GM21786 (cell line): ENCODE measurements around the gene LMBR1L.
"Not testable (repeated sequence)": the region's sequence is repeated elsewhere in the genome, so short reads cannot be mapped to it uniquely, and the experiment has no call there.

Experiments used
- ATAC-seq: cut with Tn5 transposase; IDR thresholded peaks from one replicate; pipeline ENCODE4 v1.9.1; 2021; ENCODE audit not compliant: unreplicated experiment

Gene LMBR1L

DNA sequence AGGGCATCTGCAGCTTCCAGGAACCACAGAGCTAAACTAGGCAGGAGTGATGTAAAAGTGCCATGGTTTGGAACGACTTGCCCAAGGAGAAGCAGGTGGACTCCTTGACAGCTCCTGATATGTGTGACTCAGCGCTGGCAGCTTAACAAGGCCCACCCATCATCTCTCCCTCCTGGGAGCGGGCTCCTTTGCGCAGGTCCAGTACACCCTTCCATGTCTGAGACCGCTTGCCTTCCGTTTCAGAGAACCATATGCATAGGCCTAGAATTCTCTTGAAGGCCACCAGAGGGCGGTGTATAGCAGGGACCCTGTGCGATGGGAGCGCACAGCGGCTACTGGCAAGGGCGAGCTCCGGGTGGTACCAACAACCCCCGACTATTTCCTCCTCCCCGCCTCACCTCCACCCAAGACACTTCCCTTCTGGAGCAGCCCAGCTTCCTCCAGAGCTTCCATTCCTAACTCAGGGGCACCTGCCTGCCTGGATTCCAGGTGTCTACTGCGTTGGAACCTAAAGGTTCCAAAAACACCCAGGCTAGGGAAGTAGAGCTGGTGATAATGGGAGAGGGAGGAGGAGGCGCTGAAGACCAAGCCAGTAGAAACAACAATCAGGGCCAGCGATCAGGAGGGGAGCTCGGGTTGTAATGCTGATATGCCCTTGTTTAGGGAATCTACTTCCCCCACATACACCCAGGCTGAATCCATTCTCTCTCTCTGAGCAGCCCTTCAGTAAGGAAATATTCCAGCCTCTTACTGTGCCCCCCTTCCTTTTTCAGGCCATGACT lies 22.3 kb downstream of the LMBR1L start:
- ATAC-seq, result peak; percentile 83

DNA sequence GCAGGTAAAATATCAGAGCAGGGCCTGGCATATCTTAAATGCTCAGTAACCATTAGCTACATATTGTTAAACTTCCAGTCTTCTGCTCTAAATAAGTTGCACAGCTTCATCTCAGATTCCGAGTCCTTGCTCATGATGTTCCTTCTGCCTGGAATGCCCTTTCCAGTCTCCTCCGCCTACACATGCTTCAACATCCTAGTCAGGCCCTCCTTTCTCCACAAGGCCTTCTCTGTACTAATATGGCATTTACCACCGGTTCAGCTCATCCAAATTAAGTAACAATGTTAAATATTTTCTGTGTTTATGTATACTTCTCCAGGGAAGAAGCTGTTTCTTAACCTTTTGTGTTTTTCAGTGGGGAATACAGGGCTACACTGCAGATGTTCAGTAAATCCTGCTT lies 24.5 kb downstream of the LMBR1L start:
- no peak for ATAC-seq

DNA sequence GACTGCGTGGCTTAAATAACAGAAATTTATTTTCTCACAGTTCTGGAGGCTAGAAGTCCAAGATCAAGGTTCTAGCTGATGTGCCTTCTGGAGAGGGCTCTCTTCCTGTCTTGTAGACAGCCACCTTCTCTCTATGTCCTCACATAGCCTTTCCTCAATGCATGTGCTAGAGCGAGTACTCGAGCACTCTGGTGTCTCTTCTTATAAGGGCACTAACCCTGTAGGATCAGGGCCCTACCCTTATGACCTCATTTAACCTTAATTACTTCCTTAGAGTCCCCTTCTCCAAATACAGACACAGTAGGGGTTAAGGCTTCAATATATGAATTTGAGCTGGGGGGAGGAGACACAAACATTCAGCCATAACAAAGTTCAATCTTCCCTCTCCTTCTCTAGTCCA lies 26.2 kb downstream of the LMBR1L start:
- ATAC-seq, result no peak

DNA sequence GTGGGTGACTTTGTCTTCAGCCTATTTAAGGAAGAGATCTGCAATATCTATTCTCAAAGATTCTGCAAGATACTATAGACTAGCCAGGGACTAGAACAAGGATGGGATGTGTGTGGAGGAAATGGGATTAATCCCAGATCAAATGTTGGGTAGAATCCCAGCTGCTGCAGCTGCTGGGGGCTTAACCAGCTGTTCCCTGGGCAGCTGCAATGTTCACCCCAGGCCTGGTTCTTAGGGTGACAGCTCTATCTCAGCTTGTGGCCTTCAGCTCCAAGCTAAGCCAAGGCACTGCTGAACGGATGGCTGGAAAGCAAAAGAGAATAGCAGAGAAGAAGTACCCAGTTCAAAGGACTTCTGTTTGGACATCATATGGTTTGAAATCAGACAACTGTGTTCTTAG lies 30.9 kb downstream of the LMBR1L start:
- no peak for ATAC-seq

DNA sequence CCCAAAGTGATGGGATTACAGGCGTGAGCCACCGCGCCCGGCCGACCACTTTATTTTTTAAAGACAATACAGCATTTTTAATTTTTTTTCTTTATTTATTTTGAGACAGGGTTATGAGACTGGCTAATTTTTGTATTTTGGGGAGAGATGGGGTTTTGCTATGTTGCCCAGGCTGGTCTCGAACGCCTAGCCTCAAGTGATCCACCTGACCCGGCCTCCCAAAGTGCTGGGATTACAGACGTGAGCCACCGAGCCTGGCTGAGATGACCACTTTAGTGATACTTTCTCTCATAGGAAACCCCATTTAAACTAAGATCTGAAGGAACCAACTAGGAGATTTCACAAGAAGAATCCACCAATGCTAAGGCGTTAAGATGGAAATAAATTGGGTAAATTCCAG lies 39.7 kb downstream of the LMBR1L start:
- no peak for ATAC-seq

DNA sequence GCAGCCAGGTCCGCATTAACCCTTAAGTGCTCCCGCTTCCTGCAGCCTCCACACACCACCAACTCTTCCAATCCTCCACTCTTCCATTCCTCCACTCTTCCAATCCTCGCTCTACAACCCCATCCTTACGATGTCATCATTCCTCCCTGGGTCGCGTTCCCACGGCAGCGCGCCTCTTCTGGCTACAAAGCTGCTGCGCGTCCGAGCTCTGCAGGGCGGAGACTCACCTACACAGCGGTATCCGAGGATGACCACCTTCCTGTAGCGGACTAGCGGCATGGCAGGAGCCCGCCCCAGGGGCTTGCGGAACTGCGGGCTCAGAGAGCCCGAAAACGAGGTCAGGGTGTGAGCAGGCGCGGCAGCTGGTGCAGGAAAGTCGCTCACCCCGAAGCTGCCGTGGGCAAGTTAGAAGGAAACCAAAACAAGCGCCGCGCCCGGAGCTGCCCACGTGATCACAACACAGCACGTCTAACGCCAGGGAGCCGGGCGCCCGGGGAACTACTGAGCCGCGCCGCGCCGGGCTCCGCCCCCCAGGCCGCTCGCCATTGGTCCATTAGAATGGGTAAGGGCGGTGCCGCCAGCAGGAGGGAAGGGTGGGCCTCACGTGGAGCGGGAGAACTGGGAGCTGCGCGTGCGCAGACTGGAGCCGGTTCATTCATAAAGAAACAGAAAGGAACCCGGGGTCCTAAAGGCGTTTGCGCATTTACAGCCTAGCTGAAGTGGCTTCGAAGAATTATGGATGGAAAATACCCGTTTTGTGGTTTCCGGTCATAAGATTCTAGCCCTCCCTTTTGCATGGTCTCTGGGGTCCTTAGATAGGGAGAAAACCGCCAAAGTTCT lies 40.9 kb downstream of the LMBR1L start, which contains the start of gene RHEBL1:
TSS of gene RHEBL1 (minus strand) at position 473 of the 840 bp plus-strand sequence. CDS start at position 279, 194 bp downstream.
- ATAC-seq, result peak; percentile 97

DNA sequence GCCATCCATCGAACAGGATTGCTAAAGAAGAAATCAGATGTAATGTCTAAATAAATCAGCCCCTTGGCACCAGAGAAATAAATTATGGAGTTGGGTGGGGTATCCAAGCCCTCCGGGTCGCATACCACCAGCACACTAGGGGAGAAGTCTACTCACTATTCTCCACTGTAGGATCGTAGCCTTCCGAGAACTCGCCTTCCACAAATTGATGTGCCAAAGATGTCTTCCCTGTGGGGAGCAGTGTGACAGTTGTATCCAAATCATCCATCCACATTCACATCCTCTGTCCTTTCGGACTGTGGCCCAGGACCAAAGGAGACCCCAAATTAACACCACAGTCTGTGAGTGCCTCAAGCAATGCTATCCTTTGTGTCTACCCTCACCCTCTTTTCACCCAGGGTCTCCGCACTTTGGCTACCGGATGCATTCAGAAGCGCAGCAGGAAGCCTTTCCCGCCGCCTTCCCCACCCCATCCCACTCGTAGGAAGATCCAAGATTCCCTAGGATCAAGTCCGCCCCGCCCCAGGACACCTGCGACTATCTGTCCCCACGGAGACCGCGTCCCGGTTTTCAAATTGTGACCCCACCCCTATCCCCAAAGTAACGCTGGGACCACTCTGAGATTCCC lies 41.7 kb downstream of the LMBR1L start:
- no peak for ATAC-seq

DNA sequence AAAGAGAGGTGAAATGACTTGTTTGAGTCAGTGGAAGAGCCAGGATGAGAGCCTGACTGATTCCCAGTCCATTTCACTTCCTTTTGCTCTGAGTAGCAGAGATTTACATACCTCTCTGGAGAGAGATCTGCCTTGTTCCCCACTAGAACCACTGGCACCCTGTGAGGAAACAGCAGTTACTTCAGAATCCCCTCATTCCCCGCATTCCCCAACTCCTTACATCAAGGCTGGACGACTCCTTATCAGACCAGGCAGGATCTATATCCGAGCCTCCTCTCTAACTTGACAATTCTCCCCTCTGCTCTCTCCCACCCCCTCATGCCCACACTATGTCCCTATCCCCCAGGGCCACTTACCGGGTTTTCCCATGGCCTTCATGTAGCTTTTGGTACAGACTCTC lies 44.5 kb downstream of the LMBR1L start:
- no peak for ATAC-seq

DNA sequence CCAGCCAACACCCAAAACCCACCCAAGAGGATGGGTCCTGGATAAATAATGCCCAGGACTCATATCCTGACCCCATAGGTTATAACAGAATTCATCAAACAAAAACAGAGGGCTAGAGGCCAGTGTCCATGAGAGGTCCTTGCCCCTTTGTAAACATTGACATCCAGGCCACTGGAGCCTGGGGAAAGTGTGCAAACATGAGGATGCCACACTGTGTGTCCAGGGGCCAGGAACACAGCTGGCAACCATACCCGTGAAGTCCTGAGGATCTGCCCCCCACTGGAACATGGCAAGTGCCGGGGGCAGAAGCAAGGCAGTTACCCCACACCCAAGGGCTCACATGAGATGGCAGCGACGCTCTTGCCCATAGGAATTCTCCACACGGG lies 45.9 kb downstream of the LMBR1L start:
- ATAC-seq, result no peak

DNA sequence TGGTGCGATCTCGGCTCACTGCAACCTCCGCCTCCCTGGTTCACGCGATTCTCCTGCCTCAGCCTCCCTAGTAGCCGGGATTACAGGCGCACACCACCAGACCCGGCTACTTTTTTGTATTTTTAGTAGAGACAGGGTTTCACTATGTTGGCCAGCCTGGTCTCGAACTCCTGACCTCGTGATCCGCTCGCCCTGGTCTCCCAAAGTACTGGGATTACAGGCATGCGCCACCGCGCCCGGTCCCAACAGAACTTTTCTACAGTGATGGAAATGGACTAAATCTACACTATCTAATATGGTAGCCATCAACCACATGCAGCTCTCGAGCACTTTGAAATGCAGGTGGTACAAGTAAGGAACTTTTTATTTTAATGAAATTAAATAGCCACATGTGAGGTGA lies 48.7 kb downstream of the LMBR1L start:
- not testable (repeated sequence) for ATAC-seq

DNA sequence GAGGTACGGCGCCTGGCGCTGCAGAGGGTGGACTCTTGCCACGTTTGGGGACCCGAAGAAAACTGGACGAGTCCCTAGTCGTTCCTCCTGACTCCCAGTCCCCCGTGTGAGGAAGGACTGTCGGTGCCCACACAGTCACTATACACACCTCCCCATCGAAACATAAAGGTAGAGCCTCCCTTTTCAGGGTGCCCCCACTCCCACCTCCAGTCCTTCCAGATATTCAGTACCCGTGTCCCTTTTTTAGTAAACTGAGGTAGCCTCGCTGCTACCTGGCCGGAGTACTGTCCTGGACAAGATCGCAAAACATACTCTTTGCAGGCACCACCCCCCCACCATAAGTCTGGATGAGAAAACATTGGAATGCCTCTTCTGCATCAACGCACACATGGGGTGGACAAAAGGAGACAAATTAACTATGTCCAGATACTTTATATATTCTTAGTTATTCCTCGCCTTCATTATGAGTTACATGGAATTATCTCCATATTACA lies 49.4 kb downstream of the LMBR1L start:
- no peak for ATAC-seq

DNA sequence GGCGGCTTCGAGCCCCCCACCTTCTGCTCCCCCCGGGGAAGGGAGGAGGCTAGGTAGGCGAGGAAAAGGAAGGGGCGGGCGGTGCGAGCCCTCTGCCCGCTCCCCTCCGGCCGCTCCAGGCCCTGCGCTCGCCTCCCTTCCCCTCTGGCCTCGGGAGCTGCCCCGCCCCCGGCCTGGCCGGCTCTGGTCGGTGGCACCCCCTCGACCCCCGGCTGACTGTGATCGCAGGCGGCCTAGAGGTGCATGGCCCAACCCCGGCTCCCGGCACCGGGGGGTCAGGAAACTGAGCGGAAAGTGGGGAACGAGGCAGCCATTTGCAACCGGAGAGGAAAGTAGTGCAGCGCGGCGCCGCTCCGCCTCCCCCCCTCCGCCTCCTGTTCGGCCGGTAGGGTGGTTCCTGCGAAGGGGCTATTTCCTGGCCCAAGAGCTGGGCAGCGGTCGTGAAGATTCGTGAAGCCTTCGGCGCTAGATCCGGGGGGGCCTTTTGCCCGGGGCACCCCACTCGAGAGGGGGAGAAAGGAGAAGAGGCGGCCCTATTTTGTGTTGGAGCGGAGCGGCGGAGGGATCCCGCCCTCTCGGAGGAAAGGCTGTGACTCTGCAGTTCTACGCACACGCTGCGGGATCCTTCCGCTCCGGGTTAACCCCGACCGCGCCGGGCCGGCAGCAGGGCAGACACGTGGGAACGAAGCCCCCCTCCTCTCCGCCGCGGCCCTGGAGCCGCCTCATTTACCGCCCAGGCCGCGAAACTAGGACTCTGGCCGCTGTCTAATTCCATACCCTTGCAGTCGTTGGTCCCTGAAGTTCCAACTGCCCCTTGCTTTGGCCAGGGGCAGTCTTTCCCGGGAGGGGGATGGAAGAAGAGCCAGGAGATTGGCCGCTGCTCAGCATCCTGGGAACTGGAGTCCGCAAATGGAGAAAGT lies 50.1 kb downstream of the LMBR1L start, which contains the start of gene KMT2D:
TSS of gene KMT2D (minus strand) at position 558 of the 920 bp plus-strand sequence. CDS start 5,470 bp downstream, outside the sequence.
- peak; percentile 47 for ATAC-seq

DNA sequence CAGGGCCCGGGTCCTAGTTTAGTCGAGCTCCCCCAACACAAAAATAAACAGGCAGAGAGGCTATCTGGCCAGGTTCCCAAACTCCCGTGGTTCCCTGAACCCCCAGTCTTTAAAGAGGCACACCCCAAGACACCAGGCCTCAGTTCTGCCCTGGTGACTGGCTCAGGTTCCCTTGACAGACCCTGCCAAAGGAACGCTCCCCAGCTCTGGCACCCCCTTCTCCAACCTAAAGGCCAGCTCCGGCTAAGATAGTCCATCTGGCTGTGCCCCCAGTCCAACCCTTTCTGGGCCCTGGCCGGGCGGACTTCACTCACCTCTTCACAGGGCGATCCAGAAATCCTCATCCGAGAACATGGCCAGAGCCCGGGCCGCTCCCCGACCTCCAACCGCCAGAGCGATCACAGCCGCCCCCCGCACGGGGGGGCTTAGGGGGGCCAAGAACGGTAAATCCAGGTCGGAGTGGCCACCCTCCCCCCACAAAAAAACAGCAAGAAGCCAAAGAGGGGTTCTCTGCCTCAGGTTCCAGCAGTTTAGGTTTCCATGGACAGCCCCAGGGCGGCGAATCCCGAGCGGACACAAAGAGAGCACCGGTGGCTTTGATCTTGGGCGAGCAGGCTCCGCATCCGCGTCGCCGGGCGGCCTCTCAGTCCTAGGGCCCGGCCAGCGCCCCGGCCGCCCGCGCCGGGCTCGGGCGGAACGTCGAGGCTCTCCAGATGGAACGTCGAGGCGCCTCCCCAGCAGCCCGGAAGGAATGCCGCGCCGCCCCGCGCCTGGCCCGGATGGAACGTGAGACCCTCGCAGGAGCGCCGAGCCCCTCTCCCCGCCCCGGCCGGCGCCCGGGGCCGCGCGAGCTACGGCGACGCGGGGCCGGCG lies 51.1 kb downstream of the LMBR1L start:
- ATAC-seq, result no peak

DNA sequence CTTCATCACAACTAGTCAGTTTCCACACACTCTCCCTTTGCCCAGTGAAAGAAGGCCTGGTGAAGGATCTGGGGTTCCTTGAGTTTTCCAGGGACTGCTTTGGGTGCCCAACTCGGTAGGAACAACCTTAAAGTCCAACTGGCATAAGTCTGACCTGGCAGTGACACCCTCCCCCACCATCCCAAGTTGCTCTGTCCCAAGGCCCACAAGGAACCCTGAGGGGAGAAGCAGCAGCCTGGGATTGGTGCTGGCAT lies 51.7 kb downstream of the LMBR1L start:
- no peak for ATAC-seq

DNA sequence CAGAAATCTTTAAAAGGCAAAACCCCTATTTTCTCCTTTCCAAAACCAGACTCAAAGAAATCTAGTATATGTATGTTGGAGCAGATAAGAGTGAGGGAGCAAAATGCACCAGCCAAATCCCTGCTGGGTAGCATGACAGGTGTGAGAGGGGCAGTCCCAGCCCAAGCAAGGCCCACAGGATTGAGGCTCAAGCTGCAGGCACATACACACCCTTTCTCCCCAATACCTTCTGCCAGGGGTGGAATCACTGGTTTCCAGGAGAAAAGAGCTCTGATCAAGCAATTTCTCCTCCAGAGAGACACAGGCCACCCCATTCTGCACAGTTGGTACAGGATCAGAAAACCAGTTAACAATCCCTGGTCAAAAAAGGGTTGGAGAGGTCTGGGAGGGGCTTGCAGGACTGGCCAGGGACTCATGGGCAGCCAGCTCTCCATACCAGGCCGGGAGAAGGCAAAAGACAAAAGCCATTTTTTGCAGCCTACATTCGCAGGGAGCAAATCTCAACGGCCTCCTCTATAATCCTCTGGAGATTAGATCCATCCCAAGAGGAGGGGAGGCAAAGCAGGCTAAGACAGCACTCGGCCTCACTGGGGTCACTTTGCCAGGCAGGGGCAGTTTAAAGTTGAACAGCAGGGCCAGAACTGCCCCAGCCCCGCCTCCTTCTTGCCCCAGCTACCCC lies 52.1 kb downstream of the LMBR1L start:
- no peak for ATAC-seq

DNA sequence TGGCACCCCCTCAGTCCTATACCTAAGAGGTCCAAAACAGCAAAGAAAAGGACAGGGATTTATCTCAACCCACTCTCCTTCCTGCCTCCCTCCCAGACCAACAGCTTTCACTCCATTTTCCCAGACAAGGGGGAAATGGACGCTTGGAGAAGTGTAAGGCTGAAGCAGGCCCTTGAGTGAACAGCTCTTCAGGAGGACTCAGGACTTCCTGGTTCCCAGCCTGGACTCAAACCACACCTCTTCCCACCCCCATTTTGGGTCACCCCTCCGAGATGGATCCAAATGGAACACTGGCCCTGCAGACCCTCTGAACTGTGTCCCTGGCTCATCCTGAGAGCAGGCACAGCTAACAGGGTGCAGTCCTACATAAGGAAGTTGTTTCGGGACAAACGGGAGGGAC lies 52.8 kb downstream of the LMBR1L start:
- no peak for ATAC-seq

DNA sequence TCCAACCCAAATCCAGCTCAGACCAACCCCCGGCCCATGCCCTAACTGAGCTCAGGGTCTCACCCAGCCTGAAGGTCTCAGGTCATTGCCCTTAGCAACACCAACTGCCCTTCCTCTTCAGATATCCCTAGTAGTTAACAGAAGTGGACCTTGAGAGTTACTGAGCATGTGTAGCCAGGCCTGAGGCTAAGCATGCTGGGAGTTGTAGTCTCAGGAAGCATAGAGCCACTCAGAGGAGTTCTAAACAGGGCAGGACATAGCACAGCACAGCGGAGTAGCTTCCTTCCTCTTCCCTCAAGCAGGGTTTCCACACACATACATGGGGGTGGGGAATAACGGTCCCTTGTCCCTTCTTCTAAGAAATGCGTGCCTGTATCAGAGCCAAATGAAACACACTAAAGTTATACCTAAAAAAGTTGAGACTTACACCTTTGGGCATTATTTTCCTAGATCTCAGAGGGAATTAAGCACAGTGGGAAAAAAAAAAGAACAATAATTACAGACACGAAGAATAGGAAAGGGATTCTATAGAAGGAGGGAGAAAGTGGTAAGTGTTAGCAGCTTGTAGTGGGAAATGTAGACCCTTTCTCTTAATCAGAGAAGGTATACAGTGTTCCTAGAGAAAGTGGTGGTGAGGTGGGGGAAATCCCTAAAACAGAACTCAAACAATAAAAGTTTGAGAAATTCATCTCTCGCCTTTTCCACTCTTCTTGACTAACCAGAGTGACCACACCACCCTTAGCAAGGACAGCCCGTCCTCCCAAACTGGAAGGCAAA lies 54.5 kb downstream of the LMBR1L start:
- ATAC-seq, result peak; percentile 71

DNA sequence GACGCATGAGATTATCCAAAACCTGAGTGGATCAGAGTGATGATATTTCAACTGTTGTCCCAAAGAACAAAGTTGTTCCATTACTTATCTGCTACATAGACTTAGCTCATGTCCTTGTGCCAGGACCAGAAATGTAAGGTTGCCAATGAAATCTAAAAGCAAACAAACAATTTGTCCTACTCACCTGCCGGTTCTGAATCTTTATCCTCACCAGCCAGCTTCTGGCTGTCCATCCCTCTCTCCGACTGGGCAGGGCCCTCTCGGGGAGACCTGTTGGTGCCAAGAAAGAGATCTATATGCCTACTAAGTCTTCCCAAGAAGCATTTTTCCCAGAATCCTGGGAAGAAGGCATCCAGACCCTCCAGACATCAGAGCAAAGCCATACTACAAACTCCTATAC lies 55.6 kb downstream of the LMBR1L start:
- no peak for ATAC-seq
